GM19455 (cell line): ENCODE results near the gene ZC3H14.

Source experiments
- ATAC-seq: cut with Tn5 transposase; IDR thresholded peaks from one replicate; pipeline ENCODE4 v1.9.1; 2021; ENCODE audit not compliant: unreplicated experiment

Gene ZC3H14

DNA sequence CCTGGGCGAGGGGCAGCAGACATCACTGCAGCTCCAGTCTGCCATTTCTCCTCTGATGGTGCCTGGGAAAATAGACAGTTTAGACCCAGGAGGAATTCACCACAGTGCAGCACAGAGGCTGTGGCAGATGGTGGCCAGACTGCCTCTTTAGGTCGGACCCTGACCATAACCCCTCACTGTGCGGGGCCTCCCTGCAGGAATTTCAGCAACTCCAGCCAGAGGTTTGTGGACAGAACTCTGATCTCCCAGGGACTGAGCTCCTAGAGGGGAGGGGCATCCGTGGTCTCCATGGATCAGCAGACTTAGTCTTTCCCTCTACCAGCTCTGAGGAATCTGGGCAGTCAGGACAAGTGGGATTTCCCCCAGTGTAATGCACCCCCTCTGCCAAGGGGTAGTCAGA lies 106.5 kb downstream of the ZC3H14 start:
- ATAC-seq, result no peak
